CD4-positive, alpha-beta T cell treated with Interleukin-6 at 100 ng/mL for 8 hours (primary cell): ENCODE results near the gene GSG1.
A peak's percentile ranks its signal among the peaks of the same experiment; 100 is the strongest.
"Not testable (repeated sequence)": the region's sequence is repeated elsewhere in the genome, so short reads cannot be mapped to it uniquely, and the experiment has no call there.

ENCODE experiments used
- DNase-seq: peaks from one replicate; pipeline ENCODE4 v3.0.0-alpha.2; 2020; ENCODE audit warnings: mixed read lengths, low spot score

Gene GSG1

GRCh38 chr12:13060581-13060980 lies 42.9 kb downstream of the GSG1 start:
- DNase-seq: no peak

- not testable (repeated sequence) for DNase-seq
These were observed 49.9 kb downstream of the GSG1 start for GRCh38 chr12:13053617-13054016.

- no peak for DNase-seq
These were observed 51.0 kb downstream of the GSG1 start for GRCh38 chr12:13052421-13052820.

GRCh38 chr12:13049816-13050215 lies 53.7 kb downstream of the GSG1 start:
- DNase-seq: no peak

GRCh38 chr12:13046964-13047363 lies 56.5 kb downstream of the GSG1 start:
- DNase-seq: no peak

- DNase-seq: no peak
These were observed 57.7 kb downstream of the GSG1 start for GRCh38 chr12:13045816-13046215.

GRCh38 chr12:13044906-13045299 lies 58.6 kb downstream of the GSG1 start:
- DNase-seq: no peak

- DNase-seq: peak; percentile 66
These were observed 59.2 kb downstream of the GSG1 start, which contains the start of gene FAM234B for GRCh38 chr12:13044002-13044905. Gene FAM234B, plus strand, starts transcription at chr12:13044381. Its CDS starts 23 bp downstream, at chr12:13044404.

- no peak for DNase-seq
These were observed 60.7 kb downstream of the GSG1 start for GRCh38 chr12:13042666-13043230.

GRCh38 chr12:13041224-13041623 lies 62.2 kb downstream of the GSG1 start:
- no peak for DNase-seq

GRCh38 chr12:13039328-13039956 lies 64.0 kb downstream of the GSG1 start:
- no peak for DNase-seq

GRCh38 chr12:13038491-13039161 lies 64.8 kb downstream of the GSG1 start:
- no peak for DNase-seq

GRCh38 chr12:13036881-13037280 lies 66.6 kb downstream of the GSG1 start:
- DNase-seq: no peak

- not testable (repeated sequence) for DNase-seq
These were observed 68.1 kb downstream of the GSG1 start for GRCh38 chr12:13035335-13035734.
